ENCODE measurements around the gene SNRPA1.

- no peak for TF ChIP-seq EZH2 (IDR thresholded peaks at IDR 0.05; ENCODE audit: insufficient read depth, poor library complexity, severe bottlenecking)
- no peak for TF ChIP-seq EZH2phosphoT487 (IDR thresholded peaks at IDR 0.05; ENCODE audit: insufficient read depth, low read depth)
These were observed 52.7 kb downstream of the SNRPA1 start for GRCh38 chr15:101242160-101242998.
